Neural progenitor cell (in vitro differentiated cells): ENCODE measurements around the gene GPR75. TPM values are rescaled to one million over a fixed set of nuclear protein-coding genes. Genes with fewer than 3 reads are reported as not detected.

ENCODE experiments used
- microRNA-seq: library from miRNA; unstranded; fragments of <30 nt; microRNA quantifications from one replicate; pipeline ENCODE4, GENCODE V29; 2016
- small RNA-seq: library from RNA; depleted of rRNA; stranded (forward); fragments of <200 nt; gene quantifications from one replicate; pipeline ENCODE3, GENCODE V24; 2015
- total RNA-seq: library from RNA; depleted of rRNA; stranded (reverse); fragments of >200 nt; gene quantifications from 2 replicates; pipeline ENCODE4 v1.2.3, GENCODE V29; 2015; ENCODE audit warnings: low replicate concordance

GPR75 gene
- total RNA-seq, 1 donor from 2014 or later: 0.94 TPM

Small RNA genes lying within 50 kb of the gene (microRNA-seq; reads per million reads assigned to microRNA genes)
- gene MIR3682: not detected

Small RNA genes lying within 50 kb of the gene (small RNA-seq; reads per million reads assigned to genes)
- gene MIR3682: not detected

Other genes with a start within 250 kb of the GPR75 start
- gene CHAC2, start 92.2 kb downstream of the GPR75 start, total RNA-seq: 3.6 and 4.5 TPM in 2 replicates
- gene ASB3, start 73.0 kb downstream of the GPR75 start, total RNA-seq: 49.2 and 71.9 TPM in 2 replicates
- gene ERLEC1, start 72.9 kb downstream of the GPR75 start, total RNA-seq: 33.3 and 43.4 TPM in 2 replicates
- gene PSME4, start 111.0 kb upstream of the GPR75 start, total RNA-seq: 52.9 and 72.1 TPM in 2 replicates